DMS 273 treated with DMSO at 0.1 percent for 48 hours (cell line): ENCODE data around the gene USP25.

Source experiments
- DNase-seq: peaks from one replicate; lab custom pipeline; 2025; lab: John Stamatoyannopoulos, UW

The USP25 gene

DNA sequence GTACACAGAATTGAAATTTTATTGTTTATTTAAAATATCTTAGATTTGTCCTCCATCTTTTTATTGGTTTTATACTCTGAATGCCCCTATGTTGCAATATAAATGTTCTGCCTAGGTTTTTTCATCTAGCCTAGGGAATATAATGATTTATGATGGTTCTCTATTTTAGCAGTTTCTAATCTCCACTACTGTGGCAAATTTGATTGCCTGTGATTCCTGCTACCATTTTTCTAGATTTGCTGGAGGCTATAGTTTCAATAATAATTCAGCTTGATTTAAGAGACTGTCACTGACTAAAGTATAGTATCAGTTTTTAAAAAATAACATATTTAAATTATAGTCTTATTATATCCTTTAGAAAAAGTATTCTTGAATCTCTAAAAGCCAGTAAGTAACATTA lies 90.5 kb downstream of the USP25 start:
- DNase-seq, result no peak

DNA sequence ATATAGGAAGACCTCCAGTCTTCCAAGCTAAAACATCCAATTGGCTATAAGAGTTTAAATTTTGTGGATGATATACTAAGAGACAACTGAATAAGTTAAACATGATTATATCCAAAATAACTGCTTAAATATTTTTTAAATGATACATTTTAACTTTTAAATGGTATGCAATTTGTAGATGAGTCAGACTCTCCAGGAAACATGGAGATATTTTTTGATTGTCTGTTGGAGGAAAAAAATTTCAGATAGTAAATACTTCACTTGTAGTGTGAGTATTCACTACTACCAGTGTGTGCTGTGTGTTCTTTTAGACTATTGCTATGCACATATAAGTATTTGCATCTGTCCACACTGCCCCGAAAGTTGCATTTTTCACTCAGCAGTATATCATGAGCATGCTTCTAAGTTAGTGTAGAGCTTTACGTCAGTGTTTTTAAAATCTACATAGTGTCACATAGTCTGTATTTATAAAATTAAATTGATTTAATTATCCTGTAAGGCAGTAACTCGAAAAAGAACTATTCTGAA lies 91.1 kb downstream of the USP25 start:
- no peak for DNase-seq

GRCh38 chr21:15823486-15824150 lies 93.8 kb downstream of the USP25 start:
- DNase-seq, result no peak

DNA sequence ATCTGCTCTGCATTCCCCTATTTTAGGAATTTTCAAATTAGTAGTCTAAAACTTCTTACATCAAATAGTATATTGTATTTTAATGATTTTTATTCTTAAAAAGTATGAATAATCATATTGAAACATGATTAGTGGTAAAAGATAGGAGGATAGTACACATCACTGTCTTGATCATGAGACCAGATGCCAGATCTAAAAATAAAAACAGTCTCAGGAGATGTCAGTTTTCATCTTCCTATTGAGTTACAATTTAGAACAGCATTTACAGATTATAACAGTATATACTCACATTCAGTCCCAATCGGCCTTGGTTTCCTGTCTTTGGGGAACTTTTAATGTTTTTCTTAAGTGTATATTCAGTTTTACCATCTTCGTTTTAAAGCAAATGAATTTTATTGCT lies 95.9 kb downstream of the USP25 start:
- no peak for DNase-seq

DNA sequence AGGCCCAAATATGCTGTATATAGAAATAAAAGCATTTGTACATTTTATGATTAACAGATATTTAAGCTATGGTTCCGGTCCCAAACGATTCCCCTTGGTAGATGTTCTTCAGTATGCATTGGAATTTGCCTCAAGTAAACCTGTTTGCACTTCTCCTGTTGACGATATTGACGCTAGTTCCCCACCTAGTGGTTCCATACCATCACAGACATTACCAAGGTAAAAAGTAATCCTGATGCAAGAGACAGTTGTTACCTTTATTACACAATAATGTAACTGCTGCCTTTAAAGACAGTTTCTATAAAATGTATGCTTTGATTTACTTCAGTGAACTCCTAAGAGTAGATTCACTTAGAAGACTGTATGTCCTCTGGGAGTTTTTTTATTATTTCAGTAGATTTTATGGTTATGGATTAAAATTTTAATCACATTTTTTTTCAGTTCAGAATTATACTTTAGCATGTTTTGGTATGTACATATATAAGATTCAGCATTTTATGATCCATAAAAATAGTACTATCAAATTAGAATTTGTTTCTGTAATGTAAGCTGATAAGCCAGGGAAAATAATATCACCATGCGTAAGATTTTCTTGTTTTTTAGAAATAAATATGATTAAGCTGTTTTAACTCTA lies 96.5 kb downstream of the USP25 start:
- DNase-seq, result no peak

DNA sequence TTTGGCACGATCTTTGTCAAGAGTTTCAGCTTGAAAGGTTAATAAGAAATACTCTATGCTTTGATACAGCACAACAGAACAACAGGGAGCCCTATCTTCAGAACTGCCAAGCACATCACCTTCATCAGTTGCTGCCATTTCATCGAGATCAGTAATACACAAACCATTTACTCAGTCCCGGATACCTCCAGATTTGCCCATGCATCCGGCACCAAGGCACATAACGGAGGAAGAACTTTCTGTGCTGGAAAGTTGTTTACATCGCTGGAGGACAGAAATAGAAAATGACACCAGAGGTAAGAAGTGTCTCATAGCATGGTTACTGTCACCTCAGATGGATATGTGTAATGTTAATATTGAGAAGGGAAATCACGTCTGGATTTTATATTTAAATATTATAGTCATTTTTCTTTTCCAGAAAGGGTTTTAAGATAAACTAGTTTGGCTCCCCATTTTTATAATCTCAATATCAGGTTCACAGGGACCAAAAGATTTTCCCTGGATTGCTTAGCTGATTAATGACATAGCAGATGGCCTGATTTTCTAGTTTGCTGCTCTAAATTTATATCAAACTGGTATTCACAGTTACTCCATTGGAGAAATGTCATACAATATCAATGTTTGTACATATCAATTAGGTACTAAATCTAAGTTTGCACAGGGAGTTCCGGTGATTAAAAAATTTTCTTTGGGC lies 97.3 kb downstream of the USP25 start:
- DNase-seq, result no peak

GRCh38 chr21:15831497-15831896 lies 101.7 kb downstream of the USP25 start:
- no peak for DNase-seq

DNA sequence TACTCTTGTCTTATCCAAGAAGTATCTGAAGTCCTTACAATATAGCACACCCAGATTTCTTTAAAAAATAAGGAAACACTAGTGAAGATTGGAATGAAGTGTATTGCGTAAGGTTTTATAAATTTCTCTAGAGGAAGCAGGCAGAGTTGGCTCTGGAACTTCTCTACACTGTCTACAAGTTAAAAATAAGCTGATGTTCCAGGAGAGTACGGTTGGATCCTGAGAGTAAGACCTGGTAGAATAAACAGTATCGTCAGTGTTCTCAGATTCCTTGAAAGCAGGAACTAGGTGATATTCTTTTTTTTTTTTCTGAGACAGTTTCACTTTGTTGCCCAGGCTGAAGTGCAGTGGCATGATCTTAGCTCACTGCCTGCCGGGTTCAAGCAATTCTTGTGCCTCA lies 107.9 kb downstream of the USP25 start:
- no peak for DNase-seq

GRCh38 chr21:15839026-15839425 lies 109.2 kb downstream of the USP25 start:
- DNase-seq, result no peak

GRCh38 chr21:15839601-15840000 lies 109.8 kb downstream of the USP25 start:
- DNase-seq, result no peak

DNA sequence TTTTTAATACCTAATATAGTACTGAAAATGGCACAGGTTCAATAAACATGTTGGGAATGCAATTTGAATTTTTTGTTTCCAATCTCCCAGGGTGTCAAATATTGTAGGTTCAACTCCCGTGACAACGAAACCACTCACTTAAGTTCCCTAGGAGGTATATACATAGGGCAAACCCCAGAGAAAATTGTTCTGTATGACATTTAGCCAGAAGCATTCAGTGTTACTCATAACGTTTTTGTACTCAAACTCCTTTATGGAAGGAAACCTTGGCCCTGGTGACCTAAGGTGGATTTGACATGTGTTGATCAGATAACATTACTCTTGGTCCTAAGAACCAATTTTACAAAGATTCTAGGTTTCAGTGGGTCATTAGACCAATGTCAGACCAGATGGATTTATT lies 110.6 kb downstream of the USP25 start:
- no peak for DNase-seq

GRCh38 chr21:15841856-15842564 lies 112.2 kb downstream of the USP25 start:
- no peak for DNase-seq

GRCh38 chr21:15842565-15842880 lies 112.7 kb downstream of the USP25 start:
- no peak for DNase-seq

GRCh38 chr21:15843766-15844165 lies 114.0 kb downstream of the USP25 start:
- no peak for DNase-seq

DNA sequence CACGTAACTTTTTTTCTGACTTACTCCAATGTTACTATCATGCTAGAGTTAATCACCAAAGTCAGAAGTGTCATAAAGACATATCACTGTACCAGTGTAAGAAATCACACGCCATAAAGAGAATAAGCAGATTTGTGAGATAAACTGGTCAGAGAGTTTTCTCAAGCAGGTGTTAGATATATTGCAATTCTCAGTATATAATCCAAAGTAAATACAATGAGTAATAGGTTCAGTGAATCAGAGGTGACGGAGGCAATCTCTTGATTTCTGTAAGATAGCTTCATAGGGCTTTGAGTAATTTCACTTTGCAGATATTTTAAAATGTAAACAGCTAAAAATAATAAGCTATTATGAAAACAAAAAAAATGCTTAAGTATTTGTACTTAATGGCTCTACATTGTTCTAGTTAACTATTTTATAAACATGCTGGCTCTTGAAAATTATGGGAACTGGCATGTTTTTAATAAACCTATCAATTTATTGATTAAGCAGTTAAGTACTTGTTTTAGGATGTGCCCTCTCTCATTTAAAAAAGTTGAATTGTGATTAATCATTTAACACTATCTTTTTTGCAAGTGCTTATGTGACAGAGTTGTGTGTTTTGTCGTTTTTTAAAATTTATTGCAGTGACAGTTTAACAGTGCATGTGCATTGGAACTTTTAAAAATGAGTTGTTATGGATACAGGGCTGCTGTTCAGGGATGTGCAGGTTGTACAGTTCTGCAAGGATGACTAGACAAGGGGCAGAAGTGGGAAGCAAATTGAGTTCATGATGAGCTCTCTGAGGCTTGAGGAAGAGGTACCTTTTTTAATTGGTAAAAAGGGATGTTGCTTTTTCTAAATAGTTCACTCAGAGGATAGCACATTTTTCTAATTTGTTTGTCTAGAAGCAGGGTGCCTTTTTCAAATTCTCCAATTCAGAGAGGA lies 119.1 kb downstream of the USP25 start:
- no peak for DNase-seq

GRCh38 chr21:15849927-15850326 lies 120.1 kb downstream of the USP25 start:
- DNase-seq, result no peak

DNA sequence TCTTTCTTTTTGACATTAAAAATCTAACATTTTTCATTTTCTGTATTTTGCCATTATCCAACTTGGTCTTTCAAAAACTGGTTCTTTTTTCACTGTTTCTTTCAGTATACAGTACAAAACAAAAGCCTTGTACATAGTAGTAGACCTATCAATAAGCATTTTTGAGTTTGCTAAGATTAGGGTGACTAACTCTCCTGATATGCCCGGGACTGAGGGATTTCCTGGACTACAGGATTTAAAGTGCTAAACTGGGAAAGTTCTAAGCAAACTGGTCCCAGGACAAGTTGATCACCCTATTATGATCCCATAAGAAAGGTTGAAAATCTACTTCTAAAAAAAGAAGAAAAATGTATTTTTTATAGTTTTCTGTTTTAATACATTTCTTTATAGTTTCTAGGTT lies 120.9 kb downstream of the USP25 start:
- DNase-seq, result no peak

DNA sequence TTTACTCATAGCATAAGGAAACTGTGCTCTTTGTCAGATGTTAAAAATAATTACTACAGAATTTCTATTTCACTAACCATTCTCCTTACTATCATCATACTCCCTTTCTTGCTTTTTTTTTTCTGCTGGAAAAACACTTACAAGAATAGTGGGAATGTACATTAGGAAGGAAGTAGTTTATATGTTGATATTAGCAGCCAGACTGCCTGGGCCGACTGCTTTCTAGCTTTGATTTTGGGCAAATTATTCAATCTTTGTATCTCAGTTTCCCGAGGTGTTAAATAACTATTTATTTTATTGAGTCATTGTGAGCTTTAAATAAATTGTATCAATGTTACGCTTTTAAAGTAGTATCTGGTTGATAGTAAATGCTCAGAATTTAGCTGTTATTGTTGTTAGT lies 122.4 kb downstream of the USP25 start:
- no peak for DNase-seq

- DNase-seq, result no peak
Measured at GRCh38 chr21:15853126-15853525, 123.3 kb downstream of the USP25 start.

GRCh38 chr21:15856813-15857212 lies 127.0 kb downstream of the USP25 start:
- DNase-seq, result no peak

DNA sequence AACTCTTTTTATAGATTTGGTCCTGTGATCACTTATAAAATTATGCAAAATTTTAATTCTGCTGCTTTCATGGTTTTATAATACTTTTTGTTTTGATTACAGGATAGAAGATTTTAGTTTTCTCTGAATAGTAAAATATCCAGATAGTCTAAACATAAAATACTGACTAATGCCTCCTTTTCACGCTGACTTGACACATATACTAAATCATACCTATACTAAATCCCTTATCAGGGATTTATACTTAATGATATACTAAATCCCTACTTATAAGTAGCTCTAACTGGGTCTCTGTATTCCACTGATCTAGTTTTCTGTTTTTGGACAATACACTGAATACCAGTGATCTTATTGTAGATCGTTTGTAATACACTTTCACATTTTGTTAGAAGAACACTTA lies 128.0 kb downstream of the USP25 start:
- no peak for DNase-seq

DNA sequence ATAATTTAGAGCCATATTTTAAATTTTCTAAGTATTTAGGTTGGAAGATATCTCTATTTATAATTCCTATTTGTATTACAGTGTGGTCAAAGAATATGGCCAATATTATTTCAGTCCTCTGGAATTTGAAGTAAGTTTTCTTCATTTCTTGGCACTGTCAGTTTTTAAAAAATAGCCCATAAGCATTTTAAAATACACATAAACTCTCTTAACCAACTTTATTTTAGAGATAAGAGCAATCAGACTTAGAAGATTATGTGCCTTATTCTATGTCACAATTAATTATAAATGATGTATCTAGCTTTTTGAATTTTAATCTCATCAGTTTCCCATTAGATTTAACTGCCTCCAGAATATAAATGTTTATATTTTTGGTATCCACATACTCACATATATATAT lies 130.8 kb downstream of the USP25 start:
- DNase-seq, result no peak
